Measurements from ENCODE around the gene H2BK1. TPM values are rescaled to one million over a fixed set of nuclear protein-coding genes. Genes with fewer than 3 reads are reported as not detected.

Gene H2BK1
- total RNA-seq, 2 experiments from 2014 or later = not detected

DNA sequence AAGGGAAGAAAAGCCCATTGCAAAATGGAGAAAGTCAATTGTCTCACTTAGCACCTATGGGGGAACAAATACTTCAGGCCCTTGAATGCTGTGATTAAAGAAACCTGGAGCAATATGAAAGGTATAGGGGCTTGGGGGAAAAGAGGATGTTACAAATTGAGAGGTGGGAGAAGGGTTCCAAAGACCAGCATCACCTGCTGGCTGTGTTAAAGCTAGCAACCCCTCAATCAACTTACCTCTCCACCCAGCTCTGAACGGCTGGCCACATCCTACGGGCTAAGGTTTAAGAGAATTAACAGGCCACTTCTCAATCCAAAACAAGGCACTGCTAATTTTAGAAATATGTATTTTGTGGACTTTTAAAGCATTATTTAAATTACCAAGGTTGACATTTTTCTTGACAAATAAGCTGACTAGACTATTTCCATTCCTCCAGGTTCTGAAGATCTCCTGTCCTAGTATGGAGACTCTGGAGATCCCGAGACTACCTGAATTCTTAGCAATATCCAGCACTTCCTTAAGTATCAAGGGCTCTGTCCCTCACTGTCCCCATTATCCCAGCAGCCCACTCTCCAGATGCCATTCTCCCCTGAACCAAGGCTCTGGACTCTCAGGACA is 976 bp upstream of the H2BK1 start:
- no peak overlapping the region for H3K27ac Mint-ChIP-seq
- no peak overlapping the region for H3K4me3 Mint-ChIP-seq
- H3K36me3 Mint-ChIP-seq (ENCODE audit: low read depth) = peaks cover 52% of the 10 kb centered on the region

DNA sequence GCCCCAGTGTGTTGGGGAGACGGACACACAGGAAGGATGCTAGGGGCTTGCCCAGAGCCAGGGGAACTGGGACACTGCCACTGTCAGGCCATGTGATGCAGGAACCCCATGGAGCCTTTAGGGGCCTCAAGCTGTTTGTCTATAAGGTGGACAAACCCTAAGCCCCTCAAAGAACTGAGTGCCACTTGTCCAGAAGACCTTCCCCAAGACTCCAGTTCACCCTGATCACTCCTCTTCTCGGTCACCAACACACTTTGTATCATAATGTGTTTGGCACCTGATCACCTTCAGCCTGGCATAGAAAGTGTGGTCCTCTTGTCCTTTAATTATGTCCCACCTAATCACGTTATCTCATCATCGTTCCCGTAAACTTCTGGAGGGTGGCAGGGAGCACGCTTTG is 700 bp downstream of the H2BK1 start:
- CTCF ChIA-PET = no interaction called here

More for the DNA sequence above, 976 bp upstream of the H2BK1 start:
- H3K4me3 ChIP-seq (ENCODE audit: low read length) = no peak overlapping the region
- DNase-seq = no peak
- H3K9me3 ChIP-seq (ENCODE audit: control insufficient read depth in 1 of 2, insufficient read depth in 1 of 2, low read length in 2 of 2) = no peaks in the 10 kb centered on the region
- no peak for ATAC-seq (ENCODE audit: poor library complexity)
- no peak for TF ChIP-seq CTCF (IDR thresholded peaks at IDR 0.05)
- POLR2A ChIA-PET = no interaction called here
- H3K36me3 ChIP-seq (ENCODE audit: insufficient read depth, low read length) = peaks cover 37% of the 10 kb centered on the region
- no peaks in the 10 kb centered on the region for H3K27me3 ChIP-seq (ENCODE audit: control insufficient read depth in 1 of 2, insufficient read depth in 2 of 2, low read length in 2 of 2)
- Mint-ChIP-seq H3K9me3 (no peaks in the 10 kb centered on the region), H3K4me1 (ENCODE audit: low read depth) (peaks cover 24% of the 10 kb centered on the region), H3K27me3 (no peaks in the 10 kb centered on the region)
- H3K27ac ChIP-seq (ENCODE audit: low read depth in 1 of 2, low read length in 2 of 2) = no peak overlapping the region
- H3K4me1 ChIP-seq (ENCODE audit: insufficient read depth, low read length) = peaks cover 38% of the 10 kb centered on the region
- CTCF ChIA-PET = no interaction called here
- intact Hi-C loops (cut with DNase I, micrococcal nuclease) = no loop called here

GRCh38 chr7:151208253-151208862 is 1.9 kb downstream of the H2BK1 start:
- Histone ChIP-seq H3K27ac (ENCODE audit: low read depth in 1 of 2, low read length in 2 of 2) (peak overlapping the region in 1 of 2 donors; percentile 65), H3K4me1 (ENCODE audit: insufficient read depth, low read length) (peaks cover 58% of the 10 kb centered on the region), H3K27me3 (ENCODE audit: control insufficient read depth in 1 of 2, insufficient read depth in 2 of 2, low read length in 2 of 2) (no peaks in the 10 kb centered on the region), H3K4me3 (ENCODE audit: low read length) (no peak overlapping the region), H3K9me3 (ENCODE audit: control insufficient read depth in 1 of 2, insufficient read depth in 1 of 2, low read length in 2 of 2) (no peaks in the 10 kb centered on the region), H3K36me3 (ENCODE audit: insufficient read depth, low read length) (peaks cover 8% of the 10 kb centered on the region)
- H3K36me3 Mint-ChIP-seq (ENCODE audit: low read depth) = peaks cover 23% of the 10 kb centered on the region
- peaks cover 28% of the 10 kb centered on the region for H3K4me1 Mint-ChIP-seq (ENCODE audit: low read depth)
- TF ChIP-seq CTCF (IDR thresholded peaks at IDR 0.05) = no peak
- no peak overlapping the region for H3K4me3 Mint-ChIP-seq
- peak overlapping the region; percentile 71 for H3K27ac Mint-ChIP-seq
- H3K9me3 Mint-ChIP-seq = no peaks in the 10 kb centered on the region
- no peaks in the 10 kb centered on the region for H3K27me3 Mint-ChIP-seq
- no peak for DNase-seq
- intact Hi-C loops (cut with DNase I, micrococcal nuclease) = no loop called here
- ATAC-seq (ENCODE audit: poor library complexity) = no peak
- ChIA-PET POLR2A (interaction anchor here (0.8 to 2.8 kb wide), 4 partner anchors 8 to 69 kb away, joined by 3 to 14 read pairs (median 4); partner anchors contain the start of genes ABCF2 and CHPF2), CTCF (interaction anchor here (1.4 to 2.0 kb wide), 2 partner anchors 36 to 84 kb away, joined by 5 to 9 read pairs; no protein-coding TSS in a partner anchor)

More for the DNA sequence above, 700 bp downstream of the H2BK1 start:
- peaks cover 28% of the 10 kb centered on the region for H3K4me1 Mint-ChIP-seq (ENCODE audit: low read depth)
- no peaks in the 10 kb centered on the region for H3K27me3 Mint-ChIP-seq
- Histone ChIP-seq H3K9me3 (ENCODE audit: control insufficient read depth in 1 of 2, insufficient read depth in 1 of 2, low read length in 2 of 2) (no peaks in the 10 kb centered on the region), H3K27me3 (ENCODE audit: control insufficient read depth in 1 of 2, insufficient read depth in 2 of 2, low read length in 2 of 2) (no peaks in the 10 kb centered on the region), H3K4me1 (ENCODE audit: insufficient read depth, low read length) (peaks cover 55% of the 10 kb centered on the region), H3K36me3 (ENCODE audit: insufficient read depth, low read length) (peaks cover 21% of the 10 kb centered on the region), H3K4me3 (ENCODE audit: low read length) (no peak overlapping the region), H3K27ac (ENCODE audit: low read depth in 1 of 2, low read length in 2 of 2) (no peak overlapping the region)
- POLR2A ChIA-PET = no interaction called here
- H3K4me3 Mint-ChIP-seq = no peak overlapping the region
- peaks cover 35% of the 10 kb centered on the region for H3K36me3 Mint-ChIP-seq (ENCODE audit: low read depth)
- no peaks in the 10 kb centered on the region for H3K9me3 Mint-ChIP-seq
- intact Hi-C loops (cut with DNase I, micrococcal nuclease) = no loop called here
- H3K27ac Mint-ChIP-seq = no peak overlapping the region
- DNase-seq (no peak), ATAC-seq (ENCODE audit: poor library complexity) (no peak)
- no peak for TF ChIP-seq CTCF (IDR thresholded peaks at IDR 0.05)

Data from CD4-positive, alpha-beta T cell (primary cell).